Measurements from ENCODE around the gene TNNT2.

- no peak for TF ChIP-seq CTCF (conservative IDR thresholded peaks at IDR 0.05; ENCODE audit: low read length)
- TF ChIP-seq EZH2phosphoT487 (IDR thresholded peaks at IDR 0.05; ENCODE audit: borderline replicate concordance, low read depth, low read length): no peak
Observed at GRCh38 chr1:201391225-201391624, 13.7 kb upstream of the TNNT2 start.
